B cell (primary cell): Measurements from ENCODE around the gene ZNF827. TPM values are rescaled to one million over a fixed set of nuclear protein-coding genes. Genes with fewer than 3 reads are reported as not detected.

Experiments used
- ATAC-seq: fragments of 200-7000 bp; cut with Tn5 transposase; one replicate; pipeline ENCODE4 v1.10.0; 2021; ENCODE audit warnings: low read depth, mild to moderate bottlenecking, moderate number of reproducible peaks, moderate library complexity
- CTCF ChIA-PET: fragments of 350-600 bp; sonication (Branson Sonifier 250); formaldehyde crosslinking; loops from one replicate; lab custom pipeline; 2021; ENCODE audit warnings: antibody characterized with exemption, inconsistent platforms; lab: Charles Lee
- POLR2A ChIA-PET: fragments of 350-600 bp; sonication (Branson Sonifier 250); formaldehyde crosslinking; loops from one replicate; lab custom pipeline; 2021; ENCODE audit warnings: antibody characterized with exemption; lab: Charles Lee
- DNase-seq: peaks from one replicate; pipeline ENCODE4 v3.0.0; 2013
- H2AFZ ChIP-seq: 2 replicates; pipeline ENCODE4 v1.6.1; 2012; ENCODE audit warnings: mild to moderate bottlenecking, low read depth, low read length; ENCODE audit not compliant: insufficient read depth, poor library complexity, severe bottlenecking
- H3K27ac ChIP-seq, 2 donors: 1 replicate in 1 of 2; 2 replicates in 1 of 2; pipeline ENCODE4 v1.5.1; 2012 to 2013; ENCODE audit warnings: low read length in 2 of 2, mild to moderate bottlenecking in 2 of 2, moderate library complexity in 1 of 2
- H3K27me3 ChIP-seq, 4 experiments: fragments of 200-600 bp in 1 of 4; sonication (generic) in 1 of 4; replicated peaks in 1 of 4; 1 replicate in 2 of 4; 2 replicates in 2 of 4; pipeline versions ENCODE4 v1.6.1 to v1.7.0; 2013 to 2016; ENCODE audit warnings: low read length in 3 of 4, mild to moderate bottlenecking in 2 of 4, mixed read lengths in 1 of 4, moderate library complexity in 1 of 4; ENCODE audit not compliant: insufficient read depth in 4 of 4, control insufficient read depth in 3 of 4; ENCODE audit errors: control extremely low read depth in 1 of 4
- H3K36me3 ChIP-seq, 2 experiments: replicated peaks in 1 of 2; 1 replicate in 1 of 2; 2 replicates in 1 of 2; pipeline versions ENCODE4 v1.6.1 to v1.7.1; 2013; ENCODE audit warnings: low read length in 1 of 2; ENCODE audit not compliant: insufficient read depth in 2 of 2, control insufficient read depth in 1 of 2; ENCODE audit errors: control extremely low read depth in 1 of 2, extremely low read depth in 1 of 2
- H3K4me1 ChIP-seq, 2 donors: fragments of 200-600 bp in 1 of 2; sonication (generic) in 1 of 2; 1 replicate in 1 of 2; 2 replicates in 1 of 2; pipeline versions ENCODE4 v1.5.1 to v1.6.1; 2013 to 2017; ENCODE audit warnings: low read length in 2 of 2; ENCODE audit not compliant: control insufficient read depth in 2 of 2, insufficient read depth in 2 of 2
- H3K4me2 ChIP-seq: replicated peaks from 2 replicates; pipeline ENCODE3; 2012; ENCODE audit warnings: mild to moderate bottlenecking, low read depth, low read length; ENCODE audit not compliant: poor library complexity, severe bottlenecking
- H3K4me3 ChIP-seq, 5 experiments: fragments of 200-600 bp in 1 of 5; sonication (generic) in 1 of 5; 1 replicate in 3 of 5; 2 replicates in 2 of 5; pipeline versions ENCODE4 v1.5.1 to v1.7.0; 2011 to 2016; ENCODE audit warnings: low read length in 4 of 5, mild to moderate bottlenecking in 4 of 5, low read depth in 2 of 5, control low read depth in 1 of 5, moderate library complexity in 1 of 5; ENCODE audit not compliant: insufficient read depth in 1 of 5; ENCODE audit errors: control extremely low read depth in 1 of 5, extremely low read depth in 1 of 5
- H3K79me2 ChIP-seq: fragments of 200-600 bp; sonication (generic); one replicate; pipeline ENCODE4 v1.6.0; 2016; ENCODE audit warnings: low read length; ENCODE audit not compliant: control insufficient read depth, insufficient read depth
- H3K9ac ChIP-seq: fragments of 200-600 bp; sonication (generic); 2 replicates; pipeline ENCODE4 v1.6.1; 2017; ENCODE audit warnings: mild to moderate bottlenecking, low read length, moderate library complexity
- H3K9me3 ChIP-seq, 3 donors: one replicate each; pipeline versions ENCODE4 v1.6.1 to v1.7.1; 2013; ENCODE audit warnings: low read length in 2 of 3; ENCODE audit not compliant: control insufficient read depth in 2 of 3, insufficient read depth in 1 of 3; ENCODE audit errors: control extremely low read depth in 1 of 3
- H4K20me1 ChIP-seq: 2 replicates; pipeline ENCODE4 v1.6.0; 2012; ENCODE audit warnings: mild to moderate bottlenecking, low read length; ENCODE audit not compliant: insufficient read depth, control insufficient read depth, poor library complexity, severe bottlenecking
- H3K27ac Mint-ChIP-seq: one replicate; pipeline ENCODE4 v1.8.0; 2021; ENCODE audit warnings: mixed read lengths
- H3K27me3 Mint-ChIP-seq: one replicate; pipeline ENCODE4 v1.8.0; 2021; ENCODE audit warnings: mixed read lengths
- H3K4me1 Mint-ChIP-seq: one replicate; pipeline ENCODE4 v1.8.0; 2021; ENCODE audit warnings: mixed read lengths
- H3K4me3 Mint-ChIP-seq: one replicate; pipeline ENCODE4 v1.8.0; 2021; ENCODE audit warnings: mixed read lengths
- H3K9me3 Mint-ChIP-seq: one replicate; pipeline ENCODE4 v1.8.0; 2022; ENCODE audit warnings: mixed read lengths; ENCODE audit not compliant: insufficient read depth
- EZH2 ChIP-seq: IDR thresholded peaks from 2 replicates; pipeline ENCODE4 v1.6.1; 2012; ENCODE audit warnings: borderline replicate concordance, low read depth, mild to moderate bottlenecking, moderate library complexity, low read length; ENCODE audit not compliant: insufficient read depth, poor library complexity, severe bottlenecking
- WGBS: methylation state at CpG from one replicate; pipeline ENCODE4 v1.1.5; 2013; ENCODE audit warnings: missing lambda C conversion rate; ENCODE audit not compliant: insufficient coverage; 5-methylcytosine and 5-hydroxymethylcytosine counted together
- intact Hi-C: fragments of 100-400 bp; cut with micrococcal nuclease; formaldehyde crosslinking; loops from one replicate; pipeline ENCODE4 v1.10.0; 2022
- polyA plus RNA-seq: library from polyadenylated mRNA; depleted of rRNA; stranded (reverse); fragments of >200 nt; gene quantifications from 2 replicates; pipeline ENCODE4 v1.2.3, GENCODE V29; 2012
- total RNA-seq, 2 donors: library from RNA; stranded (reverse); fragments of 120-200 nt in 1 of 2; gene quantifications; 1 replicate in 1 of 2; 2 replicates in 1 of 2; pipeline versions ENCODE4 v1.2.3 to v1.2.4, GENCODE V29; 2013 to 2022
- TF ChIP-seq, protein P1 (sequence below): fragments of 200-600 bp; IDR thresholded peaks from one replicate; pipeline ENCODE4 v1.8.0; 2022; ENCODE audit warnings: antibody characterized with exemption, mild to moderate bottlenecking

ZNF827 gene
- total and polyA plus RNA-seq, 2 donors (not counting 1 experiment from before 2014, with no cell fraction given): 20.6 to 30.1 TPM

DNA sequence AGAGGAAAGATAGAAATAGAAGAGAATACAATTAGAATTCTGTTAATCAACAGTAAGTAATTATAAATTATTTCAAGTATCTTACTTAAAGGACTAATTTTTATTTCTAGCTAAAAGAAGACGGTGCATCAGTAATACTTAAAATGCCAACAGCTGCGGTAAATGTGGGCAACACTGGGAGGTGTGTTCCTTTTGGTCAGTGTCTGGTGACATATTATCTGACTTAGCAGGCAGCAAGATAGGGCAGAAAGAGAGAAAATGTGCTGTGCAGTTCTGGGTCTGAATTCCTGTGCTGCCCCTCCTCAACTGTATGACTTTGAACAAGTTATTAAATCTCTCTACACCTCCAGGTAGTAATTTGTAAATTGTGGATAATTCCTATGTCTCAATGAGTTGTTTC is 120.6 kb downstream of the ZNF827 start:
- peaks cover 8 to 49% of the 10 kb centered on the region in 2 experiments for H3K36me3 ChIP-seq
- no peak overlapping the region for H3K9ac ChIP-seq
- Mint-ChIP-seq H3K4me3 (no peak overlapping the region), H3K27ac (no peak overlapping the region), H3K27me3 (no peaks in the 10 kb centered on the region), H3K9me3 (no peaks in the 10 kb centered on the region), H3K4me1 (peaks cover 4% of the 10 kb centered on the region)
- no peak overlapping the region for H3K27ac ChIP-seq
- no peaks in the 10 kb centered on the region for H3K9me3 ChIP-seq
- ChIA-PET POLR2A (no interaction called here), CTCF (no interaction called here)
- WGBS: no CpG with 5 or more reads among the region's 2 CpGs
- H3K79me2 ChIP-seq: no peaks in the 10 kb centered on the region
- no peak for ATAC-seq
- intact Hi-C loops: no loop called here
- H3K27me3 ChIP-seq: no peaks in the 10 kb centered on the region
- no peak overlapping the region for H3K4me3 ChIP-seq
- H3K4me2 ChIP-seq: no peak overlapping the region
- H2AFZ ChIP-seq: no peak overlapping the region
- no peaks in the 10 kb centered on the region for H4K20me1 ChIP-seq
- H3K4me1 ChIP-seq: no peaks in the 10 kb centered on the region
- DNase-seq: no peak
- TF ChIP-seq EZH2: no peak
- TF ChIP-seq, protein P1, sequence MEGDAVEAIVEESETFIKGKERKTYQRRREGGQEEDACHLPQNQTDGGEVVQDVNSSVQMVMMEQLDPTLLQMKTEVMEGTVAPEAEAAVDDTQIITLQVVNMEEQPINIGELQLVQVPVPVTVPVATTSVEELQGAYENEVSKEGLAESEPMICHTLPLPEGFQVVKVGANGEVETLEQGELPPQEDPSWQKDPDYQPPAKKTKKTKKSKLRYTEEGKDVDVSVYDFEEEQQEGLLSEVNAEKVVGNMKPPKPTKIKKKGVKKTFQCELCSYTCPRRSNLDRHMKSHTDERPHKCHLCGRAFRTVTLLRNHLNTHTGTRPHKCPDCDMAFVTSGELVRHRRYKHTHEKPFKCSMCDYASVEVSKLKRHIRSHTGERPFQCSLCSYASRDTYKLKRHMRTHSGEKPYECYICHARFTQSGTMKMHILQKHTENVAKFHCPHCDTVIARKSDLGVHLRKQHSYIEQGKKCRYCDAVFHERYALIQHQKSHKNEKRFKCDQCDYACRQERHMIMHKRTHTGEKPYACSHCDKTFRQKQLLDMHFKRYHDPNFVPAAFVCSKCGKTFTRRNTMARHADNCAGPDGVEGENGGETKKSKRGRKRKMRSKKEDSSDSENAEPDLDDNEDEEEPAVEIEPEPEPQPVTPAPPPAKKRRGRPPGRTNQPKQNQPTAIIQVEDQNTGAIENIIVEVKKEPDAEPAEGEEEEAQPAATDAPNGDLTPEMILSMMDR: no peak

DNA sequence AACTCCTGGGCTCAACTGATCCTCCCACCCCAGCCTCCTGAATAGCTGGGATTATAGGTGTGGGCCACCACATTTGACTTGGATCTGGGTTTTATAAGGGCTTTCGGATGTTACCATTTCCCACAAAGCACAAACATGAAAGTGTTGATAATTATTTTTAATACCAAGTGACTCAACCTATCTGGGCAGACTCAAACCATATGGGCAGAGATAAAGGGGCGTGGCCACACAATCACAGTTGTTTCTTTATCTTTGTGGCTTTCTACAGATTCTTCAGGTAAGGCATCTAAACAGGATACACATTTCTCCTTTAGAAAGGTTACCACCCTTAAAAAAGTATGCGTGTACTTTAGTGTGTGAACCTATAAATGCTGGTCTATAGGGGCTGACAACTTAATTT is 122.5 kb downstream of the ZNF827 start:
- TF ChIP-seq EZH2: no peak
- TF ChIP-seq, protein P1: no peak
- no peaks in the 10 kb centered on the region for H3K4me1 ChIP-seq

More for the DNA sequence above, 122.5 kb downstream of the ZNF827 start:
- no peaks in the 10 kb centered on the region for H4K20me1 ChIP-seq
- no peaks in the 10 kb centered on the region for H3K79me2 ChIP-seq
- H3K4me3 ChIP-seq: no peak overlapping the region
- H3K27me3 ChIP-seq: no peaks in the 10 kb centered on the region
- no peaks in the 10 kb centered on the region for H3K9me3 Mint-ChIP-seq
- no peak overlapping the region for H3K4me3 Mint-ChIP-seq
- ChIA-PET POLR2A (no interaction called here), CTCF (no interaction called here)
- no peaks in the 10 kb centered on the region for H3K27me3 Mint-ChIP-seq
- ATAC-seq (no peak), DNase-seq (no peak)
- peaks cover 11 to 39% of the 10 kb centered on the region in 2 experiments for H3K36me3 ChIP-seq
- H3K4me1 Mint-ChIP-seq: peaks cover 4% of the 10 kb centered on the region
- intact Hi-C loops: no loop called here
- WGBS: 100% methylated on average over 1 of the region's 3 CpGs
- H2AFZ ChIP-seq: no peak overlapping the region
- peaks cover 0 to 2% (median 1%) of the 10 kb centered on the region in 3 donors for H3K9me3 ChIP-seq
- no peak overlapping the region for H3K27ac ChIP-seq
- no peak overlapping the region for H3K4me2 ChIP-seq
- H3K9ac ChIP-seq: no peak overlapping the region
- H3K27ac Mint-ChIP-seq: no peak overlapping the region
